Endothelial cell of umbilical vein (primary cell): ENCODE measurements around the gene TMED8. TPM values are rescaled to one million over a fixed set of nuclear protein-coding genes. Genes with fewer than 3 reads are reported as not detected.

Source experiments
- BruUV-seq: library from RNA; stranded (reverse); fragments of 400-500 nt; replicated peaks from 2 replicates; lab custom pipeline; 2021; lab: Mats Ljungman, UMichigan
- CTCF ChIA-PET: fragments of 300-600, 350-600 bp; sonication (Branson Sonifier 250); formaldehyde crosslinking; loops from one replicate; lab custom pipeline; 2021; ENCODE audit warnings: antibody characterized with exemption, inconsistent platforms; lab: Charles Lee
- POLR2A ChIA-PET: fragments of 300-600, 350-600 bp; sonication (Branson Sonifier 250); formaldehyde crosslinking; loops from one replicate; lab custom pipeline; 2021; ENCODE audit warnings: antibody characterized with exemption, inconsistent platforms; lab: Charles Lee
- DNase-seq: peaks from one replicate; pipeline ENCODE4 v3.0.0-alpha.2; 2011; ENCODE audit warnings: low read depth, low spot score
- FAIRE-seq: peaks from 2 replicates; lab custom pipeline; 2011; peaks lifted over from hg19 to GRCh38; lab: Jason Lieb, UNC
- H2AFZ ChIP-seq: 2 replicates; pipeline ENCODE4 v1.6.0; 2012; ENCODE audit warnings: low read depth, low read length, control low read depth, inconsistent platforms
- H3K27ac ChIP-seq: 2 replicates; pipeline ENCODE4 v1.5.1; 2011; ENCODE audit warnings: low read depth, mild to moderate bottlenecking, control low read depth, low read length, moderate library complexity; ENCODE audit not compliant: insufficient read depth
- H3K27me3 ChIP-seq, 2 experiments: 2 replicates each; pipeline versions ENCODE4 v1.6.0 to v1.6.1; 2011; ENCODE audit warnings: low read length in 2 of 2, mixed read lengths in 1 of 2; ENCODE audit not compliant: control insufficient read depth in 2 of 2, insufficient read depth in 2 of 2
- H3K36me3 ChIP-seq, 2 experiments: 2 replicates in 1 of 2; 3 replicates in 1 of 2; pipeline ENCODE4 v1.5.1; 2011; ENCODE audit warnings: low read length in 2 of 2, mild to moderate bottlenecking in 1 of 2, moderate library complexity in 1 of 2; ENCODE audit not compliant: control insufficient read depth in 2 of 2, insufficient read depth in 2 of 2; ENCODE audit errors: extremely low read depth in 1 of 2
- H3K4me1 ChIP-seq: 3 replicates; pipeline ENCODE4 v1.5.1; 2011; ENCODE audit warnings: mild to moderate bottlenecking, low read length; ENCODE audit not compliant: control insufficient read depth, insufficient read depth; ENCODE audit errors: extremely low read depth
- H3K4me2 ChIP-seq: 2 replicates; pipeline ENCODE4 v1.6.1; 2011; ENCODE audit warnings: low read length, control low read depth, mixed read lengths; ENCODE audit not compliant: insufficient read depth
- H3K4me3 ChIP-seq, 3 experiments: fragments of 200-600 bp in 1 of 3; sonication (generic), shearing (Covaris generic) in 1 of 3; replicated peaks in 1 of 3; 2 replicates each; pipeline ENCODE4 v1.5.1; 2011 to 2016; ENCODE audit warnings: control low read depth in 3 of 3, low read length in 3 of 3, mild to moderate bottlenecking in 2 of 3, inconsistent platforms in 1 of 3, low read depth in 1 of 3, moderate library complexity in 1 of 3; ENCODE audit not compliant: insufficient read depth in 1 of 3
- H3K79me2 ChIP-seq: 2 replicates; pipeline ENCODE4 v1.6.0; 2012; ENCODE audit warnings: low read length, inconsistent platforms; ENCODE audit not compliant: control insufficient read depth, insufficient read depth
- H3K9ac ChIP-seq: replicated peaks from 2 replicates; pipeline ENCODE3; 2011; ENCODE audit warnings: low read length, control low read depth; ENCODE audit not compliant: insufficient read depth; ENCODE audit errors: extremely low read depth
- H3K9me1 ChIP-seq: replicated peaks from 3 replicates; pipeline ENCODE4 v1.6.0; 2011; ENCODE audit warnings: mild to moderate bottlenecking, low read length; ENCODE audit not compliant: control insufficient read depth, insufficient read depth; ENCODE audit errors: extremely low read depth
- H3K9me3 ChIP-seq: replicated peaks from 2 replicates; pipeline ENCODE4 v1.5.1; 2012; ENCODE audit warnings: low read length, inconsistent platforms; ENCODE audit not compliant: control insufficient read depth, insufficient read depth
- H4K20me1 ChIP-seq: replicated peaks from 2 replicates; pipeline ENCODE3; 2011; ENCODE audit warnings: mild to moderate bottlenecking, low read length; ENCODE audit not compliant: control insufficient read depth, insufficient read depth; ENCODE audit errors: extremely low read depth
- CTCF ChIP-seq, 2 donors: IDR thresholded peaks; 1 replicate in 1 of 2; 2 replicates in 1 of 2; pipeline ENCODE4 v1.5.1; 2011; ENCODE audit warnings: low read length in 2 of 2, mild to moderate bottlenecking in 2 of 2, moderate library complexity in 2 of 2, control low read depth in 1 of 2, inconsistent platforms in 1 of 2, low read depth in 1 of 2; ENCODE audit not compliant: insufficient read depth in 1 of 2; ENCODE audit errors: extremely low read depth in 1 of 2
- EZH2 ChIP-seq: IDR thresholded peaks from 2 replicates; pipeline ENCODE4 v1.6.1; 2012; ENCODE audit warnings: borderline replicate concordance, low read depth, mild to moderate bottlenecking, moderate library complexity, low read length, inconsistent platforms; ENCODE audit not compliant: severe bottlenecking
- FOS ChIP-seq: IDR thresholded peaks from 2 replicates; pipeline ENCODE4 v1.6.1; 2011; ENCODE audit warnings: mild to moderate bottlenecking, low read length, moderate library complexity, borderline replicate concordance; ENCODE audit not compliant: insufficient read depth
- GATA2 ChIP-seq: IDR thresholded peaks from 2 replicates; pipeline ENCODE4 v1.7.0; 2011; ENCODE audit warnings: low read depth, mild to moderate bottlenecking, moderate library complexity, mixed read lengths, low read length; ENCODE audit not compliant: insufficient read length, insufficient read depth
- JUN ChIP-seq: IDR thresholded peaks from 2 replicates; pipeline ENCODE4 v1.6.1; 2011; ENCODE audit warnings: borderline replicate concordance, low read depth; ENCODE audit not compliant: insufficient read length, insufficient read depth
- MAX ChIP-seq: IDR thresholded peaks from 2 replicates; pipeline ENCODE4 v1.6.1; 2011; ENCODE audit not compliant: insufficient read depth, insufficient read length
- MYC ChIP-seq: IDR thresholded peaks from one replicate; pipeline ENCODE4 v1.6.1; 2011; ENCODE audit warnings: mild to moderate bottlenecking, low read depth, low read length
- POLR2A ChIP-seq: IDR thresholded peaks from 2 replicates; pipeline ENCODE4 v1.6.1; 2012; ENCODE audit warnings: low read depth, mild to moderate bottlenecking, control low read depth, low read length
- POLR2AphosphoS5 ChIP-seq: IDR thresholded peaks from 2 replicates; pipeline ENCODE4 v1.6.1; 2012; ENCODE audit warnings: low read depth, mild to moderate bottlenecking, control low read depth, low read length, moderate library complexity; ENCODE audit not compliant: insufficient read depth
- dilution Hi-C: fragments of 300-500 bp; cut with MboI; formaldehyde crosslinking; loops from one replicate; pipeline ENCODE4 v1.15.0; 2019; ENCODE audit warnings: low sequenced_read_pairs; ENCODE audit not compliant: extremely low pct_ligation_motif_present
- intact Hi-C: fragments of 100-400 bp; cut with micrococcal nuclease; formaldehyde crosslinking; loops from one replicate; pipeline ENCODE4 v1.10.0; 2022
- polyA plus RNA-seq, 4 experiments: library from polyadenylated mRNA; depleted of rRNA in 3 of 4; stranded (reverse) in 3 of 4; unstranded in 1 of 4; fragments of >200 nt; gene quantifications; 2 replicates each; pipeline versions ENCODE4 v1.2.1 to v1.2.3, GENCODE V29; 2011 to 2012; ENCODE audit warnings: missing spikeins in 1 of 4
- total RNA-seq: library from RNA; stranded (reverse); gene quantifications from 2 replicates; pipeline ENCODE4 v1.2.3, GENCODE V29; 2021

Gene TMED8
- total and polyA plus RNA-seq, 2 donors (not counting 3 experiments of a cell fraction or from before 2014, with no cell fraction given) = 5.2 to 12.6 TPM

DNA sequence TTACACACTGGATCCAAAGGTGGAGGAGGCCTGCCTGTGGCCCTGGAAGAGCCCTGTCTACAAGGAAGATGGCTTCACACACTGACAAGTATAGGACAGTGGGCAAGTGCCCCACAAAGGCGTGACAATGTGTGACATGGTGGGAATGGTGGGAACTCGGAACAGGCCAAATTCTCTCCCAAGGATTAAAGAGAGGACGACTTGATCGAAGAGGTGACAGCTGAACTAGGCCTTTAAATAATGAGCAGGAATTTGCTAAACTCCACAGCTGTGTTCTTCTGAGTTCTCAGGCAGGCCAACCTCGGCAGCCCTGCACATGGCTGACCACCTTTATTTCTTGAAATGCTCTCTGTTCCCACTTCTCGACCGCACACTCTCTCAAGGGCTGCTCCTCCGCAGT is 80.0 kb downstream of the TMED8 start:
- Histone ChIP-seq H3K4me3 (no peak overlapping the region), H4K20me1 (no peaks in the 10 kb centered on the region), H3K79me2 (no peaks in the 10 kb centered on the region), H3K27me3 (no peaks in the 10 kb centered on the region), H3K36me3 (no peaks in the 10 kb centered on the region), H3K4me2 (no peak overlapping the region), H3K4me1 (peaks cover 6% of the 10 kb centered on the region), H3K9me3 (no peaks in the 10 kb centered on the region), H3K9ac (no peak overlapping the region), H3K9me1 (no peaks in the 10 kb centered on the region), H3K27ac (no peak overlapping the region), H2AFZ (no peak overlapping the region)
- CTCF ChIA-PET = interaction anchor here (0.6 to 12.7 kb wide), 5 partner anchors 13 to 178 kb away, joined by 3 to 515 read pairs (median 4); no protein-coding TSS in a partner anchor
- dilution Hi-C loops (no loop called here), intact Hi-C loops (no loop called here)
- DNase-seq = no peak
- no peak for FAIRE-seq
- TF ChIP-seq JUN (no peak), GATA2 (no peak), FOS (no peak), POLR2AphosphoS5 (no peak), POLR2A (no peak), EZH2 (no peak), MAX (no peak), CTCF (IDR thresholded peaks at IDR 0.05; ENCODE audit: extremely low read depth in 1 of 2, insufficient read depth in 1 of 2, low read depth in 1 of 2, low read length in 2 of 2) (no peak), MYC (no peak)
- no TSS peak for BruUV-seq
- POLR2A ChIA-PET = no interaction called here
